ENCODE results near the gene ROCK2.

DNA sequence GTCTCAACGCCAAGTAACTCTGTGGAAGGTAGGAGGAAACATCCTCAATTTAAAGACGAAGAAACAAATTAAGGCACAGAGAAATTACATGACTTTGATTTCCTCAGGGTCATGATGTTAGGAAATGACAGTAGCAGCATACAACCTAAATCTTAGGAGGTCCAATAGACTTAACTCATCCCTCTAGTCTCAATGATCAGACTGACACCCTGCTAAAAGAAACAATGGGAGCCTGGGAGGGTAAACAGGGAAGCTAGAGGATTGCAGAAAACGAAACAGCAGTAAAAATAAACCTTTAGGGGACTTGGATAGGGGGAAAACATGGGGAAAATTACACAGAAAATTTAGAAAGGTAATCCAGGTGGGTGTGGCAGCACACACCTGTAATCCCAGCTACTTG lies 56.0 kb downstream of the ROCK2 start:
- TF ChIP-seq POLR2A (IDR thresholded peaks at IDR 0.05; ENCODE audit: extremely low read depth, insufficient read length) = no peak
- no peak for TF ChIP-seq CTCF (IDR thresholded peaks at IDR 0.05; ENCODE audit: low read depth, low read length)
